Measurements from ENCODE around the gene ZNF207.

DNA sequence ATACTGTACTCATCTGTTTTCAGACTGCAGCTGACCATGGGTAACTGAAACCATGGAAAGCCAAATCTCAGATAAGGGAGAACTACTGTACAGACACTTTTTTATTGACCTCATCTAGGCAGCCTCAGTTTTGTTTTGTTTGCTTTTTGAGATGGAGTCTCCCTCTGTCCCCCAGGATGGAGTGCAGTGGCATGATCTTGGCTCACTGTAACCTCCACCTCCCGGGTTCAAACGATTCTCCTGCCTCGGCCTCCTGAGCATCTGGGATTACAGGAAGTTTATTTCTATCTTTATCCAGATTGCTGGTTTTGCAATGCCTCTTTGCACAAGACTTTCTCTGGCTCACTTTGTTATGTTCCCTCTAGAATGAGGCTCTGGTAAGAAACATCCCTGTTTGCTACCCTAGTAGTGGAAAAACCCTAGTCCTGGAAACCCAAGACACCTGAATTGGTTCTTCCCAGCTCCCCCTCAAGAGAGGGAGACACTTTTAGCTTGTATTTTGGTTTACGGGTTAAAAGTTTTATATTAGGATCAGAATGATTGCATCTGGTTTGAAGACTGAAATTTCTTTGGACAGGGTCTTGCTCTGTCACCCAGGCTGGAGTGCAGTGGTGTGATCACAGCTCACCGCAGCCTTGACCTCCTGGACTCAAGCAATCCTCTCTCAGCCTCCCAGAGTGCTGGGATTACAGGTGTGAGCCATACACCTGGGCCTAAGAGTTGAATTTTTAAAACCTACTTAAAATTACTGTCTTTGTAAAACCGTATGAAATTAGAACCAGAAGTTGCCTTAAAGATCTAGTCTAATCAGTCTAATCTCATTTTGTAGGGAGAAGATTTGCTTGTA lies 38.9 kb downstream of the ZNF207 start:
- TF ChIP-seq SUZ12 (IDR thresholded peaks at IDR 0.05; ENCODE audit: extremely low read depth, insufficient read depth, insufficient read length) (no peak), ZNF274 (IDR thresholded peaks at IDR 0.05; ENCODE audit: low read depth, low read length) (no peak), YY1 (IDR thresholded peaks at IDR 0.05; ENCODE audit: insufficient read depth, insufficient read length) (no peak)
